HG03108 (cell line): ENCODE data around the gene ABCA2.
"Not testable (repeated sequence)": the region's sequence is repeated elsewhere in the genome, so short reads cannot be mapped to it uniquely, and the experiment has no call there.

Source experiments
- ATAC-seq: cut with Tn5 transposase; IDR thresholded peaks from one replicate; pipeline ENCODE4 v1.9.1; 2021; ENCODE audit warnings: moderate library complexity; ENCODE audit not compliant: unreplicated experiment

ABCA2 gene

DNA sequence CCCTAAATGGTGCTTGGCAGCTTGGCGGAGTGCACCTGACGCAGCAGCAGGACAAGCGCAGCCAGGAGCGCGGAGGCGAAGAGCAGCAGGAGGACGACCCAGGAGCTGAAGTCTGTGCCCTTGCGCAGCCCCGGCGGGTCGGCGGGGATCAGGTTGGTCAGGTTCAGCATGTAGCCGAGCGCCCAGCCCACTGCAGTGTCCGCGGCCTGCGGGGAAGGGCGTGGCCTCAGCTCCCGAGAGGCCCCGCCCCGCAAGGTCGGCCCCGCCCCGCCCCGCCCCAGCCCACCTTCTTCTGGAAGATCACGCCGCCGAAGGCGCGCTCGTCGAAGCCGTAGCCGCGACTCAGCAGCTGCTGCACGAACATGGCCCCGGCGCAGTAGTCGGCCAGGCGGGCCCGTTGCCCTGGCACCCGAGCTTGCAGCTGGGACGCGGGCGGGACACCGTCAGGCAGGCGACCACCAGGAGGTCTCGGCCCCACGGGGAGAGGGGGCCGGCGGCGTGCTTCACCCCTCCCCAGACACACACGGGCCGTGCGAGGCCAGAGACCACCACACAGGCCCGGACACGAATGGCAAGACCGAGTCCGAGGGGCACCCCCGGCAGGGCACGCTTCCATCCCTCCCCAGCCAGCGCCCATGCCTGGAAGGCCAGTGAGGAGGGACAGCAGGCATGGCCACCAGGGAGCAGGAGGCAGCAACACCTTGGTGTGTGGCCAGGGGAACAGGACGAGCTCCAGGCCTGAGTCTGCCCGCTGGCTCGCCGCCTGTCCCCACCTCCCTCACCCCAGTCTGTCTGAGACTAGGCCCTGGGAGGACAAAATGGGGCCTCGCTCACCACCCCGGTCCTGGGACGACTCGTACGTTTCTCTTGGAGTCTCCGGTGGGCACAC, 20.9 kb upstream of the ABCA2 start:
- ATAC-seq: no peak

DNA sequence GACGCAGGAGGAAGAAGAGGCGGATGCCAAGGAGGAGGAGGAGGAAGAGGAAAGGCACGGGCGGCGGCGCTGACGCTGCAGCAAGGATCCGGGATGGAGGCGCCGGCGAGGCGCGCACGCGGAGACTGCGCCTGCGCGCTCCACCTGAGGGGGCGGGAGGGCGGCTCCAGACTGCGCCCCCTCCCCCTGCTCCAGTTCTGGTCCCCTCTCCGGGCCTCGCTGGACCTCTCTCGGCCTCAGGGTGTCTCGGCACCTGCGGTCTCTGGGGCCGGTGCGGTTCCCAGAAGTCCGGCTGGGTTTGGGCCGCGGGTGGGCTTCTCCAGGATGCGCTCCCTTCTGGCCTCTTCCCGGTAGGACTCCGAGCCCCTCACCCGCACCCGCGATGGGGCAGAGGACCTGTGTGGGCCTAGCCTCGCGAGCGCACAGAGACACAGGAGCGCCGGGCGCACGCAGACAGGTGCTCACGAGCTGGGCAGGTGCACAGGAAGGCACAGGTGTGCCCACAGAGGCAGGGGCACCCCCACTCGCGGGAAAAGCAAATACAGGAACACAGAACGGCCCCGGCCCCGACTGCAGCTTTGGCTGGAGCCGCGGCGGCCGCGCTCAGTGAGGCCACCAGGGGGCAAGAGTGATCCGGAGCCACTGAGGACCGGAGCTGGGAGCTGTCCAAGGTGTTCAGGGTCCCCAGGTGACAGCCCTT, 18.2 kb upstream of the ABCA2 start, which contains the start of gene NPDC1:
Gene NPDC1 (minus strand): TSS at position 90 of the 700 bp plus-strand sequence. CDS start 188 bp downstream, outside the sequence.
- ATAC-seq: peak; percentile 62

DNA sequence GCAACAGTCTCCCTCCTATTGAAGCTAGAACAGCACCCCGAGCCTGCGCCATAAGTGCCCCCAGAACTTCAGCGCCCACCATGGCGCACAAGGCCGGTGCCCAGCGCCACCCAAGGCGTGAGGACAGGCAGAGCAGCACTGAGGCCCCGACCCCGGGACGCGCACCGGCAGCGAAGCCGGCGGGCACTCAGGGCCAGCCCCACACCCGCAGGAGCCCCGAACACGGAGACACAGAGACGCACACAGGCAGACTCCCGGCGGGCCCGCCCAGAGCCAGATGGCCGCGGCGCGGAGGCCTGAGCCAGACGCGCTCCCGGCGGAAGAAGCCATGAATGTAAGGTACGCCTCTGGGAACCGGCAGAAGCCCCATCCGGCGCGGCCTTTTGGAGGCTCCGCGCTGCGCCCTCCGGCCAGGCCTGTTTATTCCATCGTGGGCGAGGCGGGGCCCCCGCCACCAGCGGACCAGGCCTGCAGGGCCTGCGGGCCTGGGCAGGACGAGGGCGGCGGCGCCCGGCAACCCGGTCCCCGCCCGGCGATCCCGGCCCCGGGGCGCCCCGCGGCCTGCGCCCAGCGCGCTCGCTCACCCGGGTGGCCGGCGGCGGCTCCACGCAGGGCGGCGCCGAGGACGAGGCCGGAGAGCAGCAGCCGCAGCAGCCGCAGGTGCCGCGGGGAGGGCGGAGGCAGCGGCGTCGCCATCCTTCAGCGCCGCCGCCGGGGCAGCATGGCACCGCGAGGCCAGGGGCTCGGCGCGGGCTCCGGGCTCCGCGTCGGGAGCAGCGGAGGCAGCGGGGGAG, 17.5 kb upstream of the ABCA2 start:
- ATAC-seq: no peak

DNA sequence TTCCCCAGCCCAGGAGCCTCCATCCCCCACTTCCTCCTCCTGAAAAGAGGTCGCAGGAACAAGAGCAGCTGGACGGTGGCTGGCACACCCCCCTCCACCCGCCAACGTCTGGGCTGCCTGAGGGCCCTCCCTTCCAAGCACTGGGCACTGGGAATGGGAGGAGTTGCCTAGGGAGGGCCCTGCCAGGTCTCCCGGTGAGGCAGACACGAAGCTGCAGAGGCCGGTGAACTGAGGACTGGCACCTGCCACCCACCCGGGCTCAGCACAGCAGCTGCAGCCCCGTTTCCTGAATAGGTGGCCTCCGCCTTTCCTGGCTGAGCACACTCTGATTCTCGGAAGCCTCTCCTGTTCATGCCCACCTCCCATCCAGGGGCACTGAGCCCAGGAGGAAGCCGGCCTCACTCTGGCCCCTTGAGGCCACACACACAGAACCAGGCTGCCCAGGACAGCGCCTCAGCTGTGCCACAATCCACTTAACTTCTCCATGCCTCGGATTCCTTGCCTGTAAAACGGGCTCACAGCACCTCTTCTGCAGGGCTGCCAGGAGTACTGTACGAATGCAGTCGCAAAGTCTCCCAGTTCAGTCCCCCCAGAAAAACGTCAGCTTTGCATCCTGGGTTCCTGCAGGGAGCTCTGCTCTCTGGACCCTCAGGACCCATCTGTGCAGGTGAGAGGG, 16.6 kb upstream of the ABCA2 start:
- ATAC-seq: no peak

DNA sequence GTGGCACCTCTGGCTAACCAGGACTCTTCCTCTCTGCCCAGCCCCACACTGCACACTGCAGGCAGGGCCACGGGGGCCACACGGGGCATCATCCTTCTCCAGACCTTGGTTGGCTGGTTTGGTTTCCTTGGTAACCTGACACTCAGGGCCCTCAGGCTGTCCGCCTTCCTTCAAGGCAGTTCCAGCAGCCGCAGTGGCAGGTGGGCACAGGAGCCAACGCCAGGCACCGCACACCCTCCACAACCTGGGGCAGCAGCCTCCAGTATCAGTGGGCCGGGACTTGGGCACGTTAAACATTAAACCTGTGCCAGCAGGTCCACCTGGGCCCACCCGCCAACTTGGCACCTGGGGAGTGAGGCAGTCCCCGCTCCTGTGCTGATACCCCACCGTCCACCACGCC, 16.0 kb upstream of the ABCA2 start:
- ATAC-seq: no peak

DNA sequence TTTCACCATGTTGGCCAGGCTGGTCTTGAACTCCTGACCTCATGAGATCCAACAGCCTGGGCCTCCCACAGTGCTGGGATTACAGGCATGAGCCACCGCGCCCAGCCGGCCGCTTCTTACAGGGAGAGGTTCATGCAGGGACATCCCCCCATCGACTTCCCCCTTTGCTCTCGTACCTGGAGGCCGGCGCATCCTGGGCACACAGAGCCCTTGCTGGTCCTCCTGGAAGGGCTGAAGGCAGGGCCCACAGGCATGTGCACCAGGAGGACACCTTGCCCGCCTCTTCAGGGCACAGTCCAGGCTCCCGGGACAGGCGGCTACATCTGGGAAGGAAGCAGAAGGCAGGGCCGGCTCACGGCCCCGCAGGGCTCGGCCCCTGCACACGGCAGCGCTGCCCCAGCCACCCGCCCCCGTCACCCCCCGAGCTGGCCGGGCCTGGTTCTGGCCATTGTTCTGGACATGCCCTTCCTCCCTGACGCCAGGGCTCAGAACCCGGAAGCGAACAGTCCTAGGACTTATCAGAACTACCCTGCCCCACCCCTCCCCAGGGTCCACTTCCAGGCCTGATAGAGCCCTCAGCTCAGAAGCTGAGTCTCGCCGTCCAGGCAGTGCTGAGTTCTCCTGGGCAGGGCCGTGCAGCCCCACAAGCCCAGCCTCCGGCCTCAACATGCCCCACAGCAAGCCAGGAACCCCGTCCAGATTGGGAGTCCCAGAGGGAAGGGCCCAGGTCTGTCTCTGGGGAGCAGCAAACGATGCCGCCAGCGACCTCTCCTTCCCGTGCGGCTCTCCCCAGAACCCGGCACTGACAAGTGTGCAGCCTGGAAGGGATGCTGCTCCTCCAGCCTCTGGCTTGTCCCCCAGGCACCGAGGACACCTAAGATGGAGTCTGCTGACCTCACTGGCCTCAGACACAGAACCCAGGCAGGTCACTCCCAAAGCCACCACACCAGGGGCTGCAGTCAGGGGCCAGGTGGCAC, 15.0 kb upstream of the ABCA2 start:
- ATAC-seq: no peak

DNA sequence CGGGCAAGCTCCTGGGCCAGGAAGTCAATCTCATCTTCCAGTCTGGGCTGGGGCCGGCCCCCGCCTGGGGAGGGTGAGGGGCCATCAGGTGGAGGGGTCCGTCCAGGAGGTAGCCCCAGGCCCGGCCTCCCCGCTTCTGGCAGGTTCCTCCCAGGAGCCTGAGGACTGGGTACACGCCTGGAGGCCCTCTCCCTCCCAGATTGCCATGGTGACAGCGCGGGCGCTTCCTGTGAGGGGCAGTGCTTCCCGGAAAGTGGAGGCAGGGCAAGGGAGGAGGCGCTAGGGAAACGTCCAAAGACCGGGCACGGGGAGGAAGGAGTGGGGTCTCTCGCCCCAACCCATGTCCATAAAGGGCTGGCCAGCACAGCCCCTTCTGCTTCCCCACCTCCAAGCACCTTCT, 13.1 kb upstream of the ABCA2 start:
- no peak for ATAC-seq

DNA sequence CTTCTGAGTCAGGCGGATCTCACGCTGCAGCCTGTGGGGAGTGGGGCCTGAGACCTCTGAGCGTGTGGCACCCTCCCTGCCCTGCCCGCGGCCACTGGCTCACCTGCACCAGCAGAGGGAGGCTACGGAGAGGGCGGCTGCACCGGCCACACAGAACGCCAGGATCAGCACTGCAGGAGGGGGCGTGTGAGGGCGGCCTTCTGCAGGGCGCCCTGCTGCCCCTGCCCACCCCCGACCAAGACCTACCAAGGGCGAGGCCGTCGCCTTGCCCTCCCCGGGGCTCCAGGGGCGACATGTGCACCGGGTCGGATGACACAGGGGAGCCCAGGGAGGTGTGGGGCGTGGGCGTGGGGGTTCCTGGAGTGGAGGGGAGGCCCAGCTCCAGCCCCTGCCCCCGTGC, 12.5 kb upstream of the ABCA2 start:
- no peak for ATAC-seq

DNA sequence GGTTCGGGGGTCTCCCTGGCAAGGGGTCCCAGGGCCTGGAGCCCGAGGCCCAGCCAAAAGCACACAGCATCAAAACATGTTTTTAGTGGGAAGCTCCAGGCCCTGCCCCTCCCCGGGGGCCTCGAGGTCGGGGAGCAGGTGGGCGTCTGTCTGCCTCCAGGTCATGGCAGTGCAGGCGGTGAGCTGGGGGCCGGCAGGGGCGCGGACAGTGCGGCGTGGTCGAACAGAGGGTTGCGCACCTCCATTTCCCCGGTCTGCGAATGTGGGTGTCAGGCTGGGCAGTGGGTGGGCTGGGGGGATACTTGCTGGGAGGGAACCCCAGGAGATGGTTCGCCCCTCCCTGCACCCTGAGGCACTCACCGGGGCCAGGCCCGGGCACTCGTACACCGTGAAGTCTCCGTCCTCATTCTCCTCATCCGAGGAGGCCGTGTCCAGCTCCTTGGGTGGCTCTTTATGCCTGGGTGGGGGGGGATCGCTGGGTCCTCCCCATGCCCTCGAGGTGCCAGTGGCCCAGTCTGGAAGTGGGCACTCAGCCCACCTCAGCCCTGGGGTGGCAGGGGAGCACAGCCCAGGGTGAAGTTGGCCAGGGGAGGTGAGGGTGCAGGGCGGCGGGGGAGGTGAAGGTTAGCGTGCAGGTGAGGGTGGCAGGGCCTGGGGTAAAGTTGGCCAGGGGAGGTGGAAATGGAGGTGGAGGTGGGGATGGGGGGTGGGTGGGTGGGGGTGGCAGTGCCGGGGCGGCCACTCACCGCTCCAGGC, 11.8 kb upstream of the ABCA2 start:
- no peak for ATAC-seq

DNA sequence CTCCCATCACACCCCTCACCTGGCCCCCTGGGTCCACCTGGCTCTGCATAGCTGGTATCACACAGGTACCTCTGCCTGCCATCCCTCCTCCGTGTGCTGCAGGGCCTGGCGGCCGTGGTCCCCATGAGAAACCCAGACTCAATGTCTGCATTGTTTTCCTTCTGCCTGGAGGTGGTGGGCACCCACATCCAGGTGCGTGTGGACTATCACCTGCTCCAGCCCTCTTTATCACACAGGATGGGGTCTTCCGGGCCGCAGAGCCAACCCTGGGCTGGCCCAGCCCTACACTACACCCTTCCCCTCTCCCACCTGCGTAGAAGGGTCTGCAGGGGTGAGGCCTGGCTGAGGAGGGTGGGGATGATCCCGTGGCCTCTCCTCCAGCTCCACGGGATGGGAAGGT, 10.9 kb upstream of the ABCA2 start:
- ATAC-seq: no peak

DNA sequence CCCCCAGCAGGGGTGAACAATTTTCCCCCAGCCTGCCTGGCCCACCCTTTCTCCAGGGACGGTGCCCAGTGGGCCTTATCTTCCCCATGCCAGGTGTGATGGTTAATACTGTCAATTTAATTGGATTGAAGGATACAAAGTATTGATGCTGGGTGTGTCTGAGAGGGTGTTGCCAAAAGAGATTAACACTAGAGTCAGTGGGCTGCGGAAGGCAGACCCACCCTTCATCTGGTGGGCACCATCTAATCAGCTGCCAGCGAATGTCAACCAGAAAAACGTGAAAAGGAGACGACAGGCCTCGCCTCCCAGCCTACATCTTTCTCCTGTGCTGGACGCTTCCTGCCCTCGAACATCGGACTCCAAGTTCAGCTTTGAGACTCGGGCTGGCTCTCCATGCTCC, 9.4 kb upstream of the ABCA2 start:
- ATAC-seq: no peak

DNA sequence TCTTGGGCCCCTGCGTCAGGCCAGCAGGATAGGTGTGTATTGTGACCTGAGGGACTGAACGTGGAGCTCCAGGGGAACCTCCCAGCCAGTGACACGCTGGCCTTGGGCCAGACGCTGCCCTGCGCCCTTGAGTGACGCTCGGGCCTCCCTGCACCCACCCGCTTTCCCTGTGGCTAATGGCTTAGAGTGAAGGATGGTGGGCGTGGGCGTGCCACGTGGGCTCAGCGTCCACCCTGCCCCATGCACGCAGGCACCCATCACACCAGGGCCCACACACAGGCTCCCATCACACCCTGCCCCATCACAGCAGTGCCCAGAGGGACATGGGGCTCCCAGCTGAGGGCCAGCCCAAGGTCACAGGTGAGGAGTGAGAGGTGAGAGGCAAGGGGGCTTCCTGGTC, 9.0 kb upstream of the ABCA2 start:
- ATAC-seq: no peak

DNA sequence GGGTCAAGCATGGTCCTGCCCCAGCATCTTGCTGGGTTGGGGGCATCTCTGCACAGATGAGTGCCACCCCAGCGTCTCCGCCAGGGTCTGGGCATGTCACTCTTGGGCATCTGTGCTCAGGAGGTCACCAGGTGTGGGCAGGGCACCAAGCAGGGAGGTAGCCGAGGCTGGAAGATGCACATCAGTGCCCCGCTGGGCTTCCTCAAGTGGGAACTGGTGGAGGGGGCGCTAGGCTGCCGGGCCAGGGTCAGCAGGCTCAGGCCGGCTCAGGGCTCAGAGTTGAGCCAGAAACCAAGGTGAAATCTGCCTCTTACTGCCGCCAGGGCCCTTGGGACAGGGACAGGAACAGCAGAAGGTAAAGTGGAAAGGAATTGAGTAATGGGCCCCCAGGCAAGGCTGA, 7.9 kb upstream of the ABCA2 start:
- no peak for ATAC-seq

DNA sequence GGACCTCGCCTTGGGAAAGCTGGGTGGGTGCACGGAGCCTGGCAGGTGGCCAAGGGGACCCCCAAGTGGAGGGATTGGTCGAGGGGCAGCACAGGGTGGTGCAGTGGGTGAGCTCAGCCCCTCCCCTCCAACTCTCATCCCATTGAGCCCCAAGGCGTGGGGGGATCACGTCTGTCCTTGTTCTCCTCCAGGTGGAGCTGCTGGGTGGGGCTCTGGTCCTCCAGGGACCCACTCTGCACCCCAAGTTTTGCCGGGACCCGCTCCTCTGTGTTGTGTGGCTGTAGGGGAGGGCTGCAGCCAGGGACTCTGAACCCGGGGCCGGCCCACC, 7.4 kb upstream of the ABCA2 start:
- no peak for ATAC-seq

DNA sequence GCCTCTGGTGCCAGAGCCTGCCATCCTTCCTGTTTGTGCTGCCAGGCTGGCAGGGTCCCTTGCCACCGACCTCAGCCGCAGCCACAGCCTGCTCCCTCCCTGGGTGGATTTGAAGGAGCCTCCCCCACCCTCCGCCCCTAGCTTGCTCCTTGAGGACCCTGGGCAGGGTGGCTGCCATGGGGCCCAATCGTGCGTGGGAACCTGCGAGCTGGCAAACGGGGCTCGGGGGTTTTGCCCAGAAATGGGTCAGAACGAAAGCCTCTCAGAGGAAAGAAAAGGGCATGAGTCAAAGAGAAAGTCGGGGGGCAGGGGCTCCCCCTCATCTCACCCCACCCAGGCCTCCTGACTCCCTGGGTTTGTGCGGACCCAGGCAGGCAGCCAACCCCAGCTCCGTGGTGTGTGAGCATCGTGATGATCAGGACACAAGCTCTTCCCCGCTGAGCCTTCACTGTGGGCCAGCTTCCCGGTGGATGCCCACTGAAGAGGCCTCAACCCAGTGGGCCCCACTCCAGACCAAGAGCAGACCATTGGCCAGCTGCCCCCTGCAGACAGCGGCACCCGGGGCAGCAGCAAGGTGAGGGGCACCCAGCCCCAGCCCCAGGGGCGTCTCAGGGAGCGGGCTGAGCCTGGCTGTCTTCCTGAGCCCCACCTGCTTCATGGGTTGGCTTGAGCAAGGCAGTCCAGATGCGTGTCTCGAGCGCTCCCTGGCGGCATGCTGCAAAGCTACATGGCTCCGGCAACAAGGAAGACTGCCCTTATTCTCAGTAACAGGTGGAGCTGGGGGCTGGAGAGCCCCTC, 6.9 kb upstream of the ABCA2 start:
- ATAC-seq: peak; percentile 44

DNA sequence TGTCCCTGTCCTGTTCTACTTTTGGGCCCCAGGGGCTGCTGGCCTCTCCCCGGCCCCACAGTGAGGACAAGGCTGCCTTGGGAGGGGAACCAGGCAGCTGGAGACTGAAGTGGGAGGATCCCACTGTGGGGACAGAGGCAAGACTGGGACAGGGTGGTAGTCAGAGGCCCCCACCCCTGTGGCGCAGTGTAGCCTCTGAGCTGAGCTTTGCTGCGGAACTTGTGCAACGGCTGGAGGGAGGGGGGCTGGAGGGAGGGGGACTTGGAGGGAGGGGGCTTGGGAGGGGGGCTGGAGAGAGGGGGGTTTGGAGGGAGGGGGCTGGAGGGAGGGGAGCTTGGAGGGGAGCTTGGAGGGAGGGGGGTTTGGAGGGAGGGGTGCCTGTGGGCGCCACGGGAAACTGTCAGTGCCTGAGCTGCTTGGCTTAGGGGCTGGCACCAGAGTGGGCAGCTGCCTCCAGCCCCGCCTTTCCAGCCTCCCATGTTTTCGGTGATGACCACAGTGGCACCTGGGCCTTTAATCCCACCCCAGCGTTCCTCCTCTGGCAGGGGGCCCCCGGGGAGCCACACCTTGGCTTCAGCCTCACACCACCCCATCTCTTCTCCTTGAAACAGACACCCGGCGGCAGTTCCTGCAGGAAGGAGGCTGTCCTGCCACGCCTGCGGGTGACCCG, 6.1 kb upstream of the ABCA2 start:
- peak; percentile 2 for ATAC-seq

DNA sequence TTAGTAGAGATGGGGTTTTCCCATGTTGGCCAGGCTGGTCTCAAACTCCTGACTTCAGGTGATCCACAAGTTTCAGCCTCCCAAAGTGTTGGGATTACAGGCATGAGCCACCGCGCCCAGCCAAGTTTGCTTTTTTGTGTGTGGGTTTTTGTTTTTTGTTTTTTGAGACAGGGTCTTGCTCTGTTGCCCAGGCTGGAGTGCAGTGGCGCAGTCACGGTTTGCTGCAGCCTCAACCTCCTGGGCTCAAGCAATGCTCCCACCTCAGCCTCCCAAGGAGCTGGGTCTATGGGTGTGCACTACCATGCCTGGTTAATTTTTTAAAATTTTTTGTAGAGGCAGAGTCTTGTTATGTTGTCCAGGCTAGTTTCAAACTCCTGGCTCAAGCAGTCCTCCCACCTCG, 5.4 kb upstream of the ABCA2 start:
- ATAC-seq: not testable (repeated sequence)

DNA sequence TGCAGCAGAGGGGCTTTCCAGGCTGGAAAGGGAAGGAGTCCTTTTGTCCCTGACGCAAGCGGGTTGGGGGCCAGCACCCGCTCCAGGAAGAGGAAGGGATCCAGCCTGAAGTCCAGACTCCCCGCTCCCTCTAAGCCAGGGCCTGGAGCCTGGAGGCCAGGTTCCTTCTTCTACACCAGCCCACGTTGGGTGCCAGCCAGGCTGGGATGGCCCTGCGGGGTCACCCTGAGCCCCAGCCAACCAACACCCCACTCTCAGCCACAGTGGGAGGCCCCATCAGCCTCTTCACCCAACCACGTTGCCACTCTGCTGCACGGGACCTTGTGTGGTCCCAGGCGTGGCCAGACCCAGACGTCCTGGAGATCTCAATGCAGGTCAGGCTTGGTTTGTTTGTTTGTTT, 4.8 kb upstream of the ABCA2 start:
- ATAC-seq: no peak
